Measurements from ENCODE around the gene DNMT3A.

GRCh38 chr2:25324905-25325592, 16.7 kb downstream of the DNMT3A start:
- TF ChIP-seq CTCF (IDR thresholded peaks at IDR 0.05): no peak
- no peak for TF ChIP-seq EP300 (IDR thresholded peaks at IDR 0.05)
- no peak for TF ChIP-seq POLR2A (IDR thresholded peaks at IDR 0.05; ENCODE audit: low read depth)
- TF ChIP-seq POLR2AphosphoS5 (IDR thresholded peaks at IDR 0.05): peak; percentile 16 to 45
